ENCODE measurements around the gene HP1BP3.

GRCh38 chr1:20711285-20712214 lies 75.6 kb downstream of the HP1BP3 start:
- TF ChIP-seq CTCF (IDR thresholded peaks at IDR 0.05 in 8 of 11, conservative IDR thresholded peaks at IDR 0.05 in 3 of 11) (no peak), POLR2A (IDR thresholded peaks at IDR 0.05) (no peak)
